CD4-positive, alpha-beta memory T cell (primary cell): ENCODE measurements around the gene SLC16A7. TPM values are rescaled to one million over a fixed set of nuclear protein-coding genes. Genes with fewer than 3 reads are reported as not detected.

Experiments used
- CTCF ChIA-PET: fragments of 350-600 bp; sonication (Branson Sonifier 250); formaldehyde crosslinking; loops from one replicate; lab custom pipeline; 2021; ENCODE audit warnings: inconsistent platforms; ENCODE audit not compliant: partially characterized antibody; lab: Charles Lee
- POLR2A ChIA-PET: fragments of 350-600 bp; sonication (Branson Sonifier 250); formaldehyde crosslinking; loops from one replicate; lab custom pipeline; 2021; ENCODE audit not compliant: partially characterized antibody; lab: Charles Lee
- DNase-seq, 5 donors: peaks; one replicate each; pipeline versions ENCODE4 v3.0.0 to v3.0.0-alpha.2; 2020 to 2022; ENCODE audit warnings: mixed read lengths in 1 of 5
- H3K27ac ChIP-seq: one replicate; pipeline ENCODE4 v1.7.0; 2013; ENCODE audit warnings: low read depth, low read length
- H3K27me3 ChIP-seq: 2 replicates; pipeline ENCODE4 v1.7.0; 2013; ENCODE audit warnings: mild to moderate bottlenecking, low read length, moderate library complexity; ENCODE audit not compliant: insufficient read depth
- H3K36me3 ChIP-seq: 2 replicates; pipeline ENCODE4 v1.7.0; 2013; ENCODE audit warnings: mild to moderate bottlenecking, low read length, moderate library complexity; ENCODE audit not compliant: insufficient read depth
- H3K4me1 ChIP-seq: 2 replicates; pipeline ENCODE4 v1.7.0; 2013; ENCODE audit warnings: mild to moderate bottlenecking, low read length, moderate library complexity; ENCODE audit not compliant: insufficient read depth
- H3K4me3 ChIP-seq, 2 donors: one replicate each; pipeline ENCODE4 v1.7.0; 2013; ENCODE audit warnings: low read length in 2 of 2, mild to moderate bottlenecking in 1 of 2
- H3K9me3 ChIP-seq, 2 donors: one replicate each; pipeline ENCODE4 v1.7.0; 2013; ENCODE audit warnings: low read length in 2 of 2, control low read depth in 1 of 2; ENCODE audit not compliant: control insufficient read depth in 1 of 2
- H3K27ac Mint-ChIP-seq, 7 donors: one replicate each; pipeline ENCODE4 v1.8.0; 2020 to 2021; ENCODE audit warnings: mixed read lengths in 7 of 7, mild to moderate bottlenecking in 6 of 7, inconsistent platforms in 3 of 7, moderate library complexity in 3 of 7
- H3K27me3 Mint-ChIP-seq, 2 donors: one replicate each; pipeline ENCODE4 v1.8.0; 2020 to 2021; ENCODE audit warnings: mixed read lengths in 2 of 2
- H3K36me3 Mint-ChIP-seq, 2 donors: one replicate each; pipeline ENCODE4 v1.8.0; 2020 to 2021; ENCODE audit warnings: mixed read lengths in 2 of 2, inconsistent platforms in 1 of 2, mild to moderate bottlenecking in 1 of 2
- H3K4me1 Mint-ChIP-seq, 4 donors: one replicate each; pipeline ENCODE4 v1.8.0; 2020 to 2021; ENCODE audit warnings: mixed read lengths in 4 of 4, mild to moderate bottlenecking in 1 of 4
- H3K4me3 Mint-ChIP-seq, 8 donors: one replicate each; pipeline ENCODE4 v1.8.0; 2020 to 2021; ENCODE audit warnings: mixed read lengths in 8 of 8, mild to moderate bottlenecking in 7 of 8, moderate library complexity in 6 of 8, inconsistent platforms in 3 of 8
- H3K9me3 Mint-ChIP-seq, 8 donors: one replicate each; pipeline ENCODE4 v1.8.0; 2020 to 2021; ENCODE audit warnings: mixed read lengths in 8 of 8, mild to moderate bottlenecking in 5 of 8, inconsistent platforms in 3 of 8, moderate library complexity in 1 of 8
- intact Hi-C: fragments of 100-400 bp; cut with micrococcal nuclease; formaldehyde crosslinking; loops from one replicate; pipeline ENCODE4 v1.15.1; 2023
- polyA plus RNA-seq, 2 donors: library from polyadenylated mRNA; unstranded; fragments of 300-500 nt; fragmentation: Illumina TruSeq; gene quantifications; one replicate each; pipeline ENCODE4 v1.2.3, GENCODE V29; 2021
- total RNA-seq, 2 experiments: library from RNA; stranded (reverse); gene quantifications; one replicate each; pipeline ENCODE4 v1.2.3, GENCODE V29; 2021

Gene SLC16A7
- total and polyA plus RNA-seq, 4 experiments from 2014 or later: 20.3 to 52.9 (median 37.7) TPM

DNA sequence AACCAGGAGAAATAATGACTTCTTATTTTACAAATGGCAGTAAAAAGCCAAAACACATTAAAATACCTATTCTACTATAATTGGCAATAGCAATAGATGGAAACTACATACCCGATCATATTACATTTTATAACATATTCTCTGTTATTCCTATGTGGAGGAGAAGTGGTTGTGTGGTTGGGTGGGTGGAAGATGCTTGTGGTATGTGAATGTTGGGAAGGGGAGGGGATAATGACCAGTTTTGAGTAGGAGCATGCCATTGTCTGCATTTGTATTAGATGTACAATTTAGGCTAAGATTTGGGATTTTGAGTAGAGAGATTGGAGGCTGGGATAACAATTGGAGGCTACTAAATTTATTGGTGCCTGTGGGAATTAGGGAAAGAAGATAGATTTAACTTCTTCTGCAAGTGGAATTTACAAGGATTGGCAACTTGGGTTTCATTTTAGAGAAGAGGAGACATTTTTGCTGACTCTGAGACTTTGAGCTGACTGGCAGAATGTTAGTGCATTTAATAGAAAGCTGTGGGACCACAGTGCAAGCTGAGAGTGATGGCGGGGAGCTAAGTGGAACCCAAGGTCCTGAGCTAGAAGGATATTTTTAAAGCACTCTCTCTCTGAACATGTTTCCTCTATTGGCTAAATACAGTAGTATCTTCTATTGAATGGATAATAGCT lies 65.2 kb downstream of the SLC16A7 start:
- Histone ChIP-seq H3K9me3 (no peaks in the 10 kb centered on the region), H3K4me1 (peaks cover 4% of the 10 kb centered on the region), H3K27ac (no peak overlapping the region), H3K4me3 (no peak overlapping the region), H3K36me3 (no peaks in the 10 kb centered on the region), H3K27me3 (no peaks in the 10 kb centered on the region)
- no peak for DNase-seq
- ChIA-PET POLR2A (no interaction called here), CTCF (no interaction called here)
- Mint-ChIP-seq H3K27ac (peak overlapping the region in 4 of 7 donors; percentile 3 to 38 (median 17)), H3K9me3 (peaks cover 0 to 4% (median 0%) of the 10 kb centered on the region in 8 donors), H3K27me3 (no peaks in the 10 kb centered on the region), H3K4me3 (no peak overlapping the region), H3K36me3 (peaks cover 25 to 30% of the 10 kb centered on the region in 2 donors), H3K4me1 (peaks cover 27 to 31% (median 28%) of the 10 kb centered on the region in 4 donors)
- intact Hi-C loops: no loop called here

DNA sequence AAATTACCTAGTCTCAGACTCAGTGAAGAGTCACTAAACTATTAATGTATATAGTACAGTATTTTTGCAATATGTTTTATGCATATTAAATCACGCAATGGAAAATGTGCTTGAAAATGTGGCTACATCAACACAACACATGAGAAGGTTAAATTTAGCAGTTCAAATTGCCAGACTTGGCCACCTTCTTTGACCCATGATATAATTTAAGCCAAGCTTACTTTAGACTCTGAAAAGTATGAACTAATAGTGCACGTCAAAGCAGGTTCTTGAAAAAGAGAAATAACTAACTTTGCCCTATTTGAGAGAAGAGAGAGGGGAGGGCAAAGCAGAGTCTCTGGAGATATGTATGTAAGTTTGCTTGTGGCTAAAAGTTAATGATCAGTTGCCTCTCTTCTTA lies 68.7 kb downstream of the SLC16A7 start:
- Mint-ChIP-seq H3K4me1 (peaks cover 15 to 39% (median 25%) of the 10 kb centered on the region in 4 donors), H3K36me3 (peaks cover 29 to 38% of the 10 kb centered on the region in 2 donors)
- CTCF ChIA-PET: no interaction called here

DNA sequence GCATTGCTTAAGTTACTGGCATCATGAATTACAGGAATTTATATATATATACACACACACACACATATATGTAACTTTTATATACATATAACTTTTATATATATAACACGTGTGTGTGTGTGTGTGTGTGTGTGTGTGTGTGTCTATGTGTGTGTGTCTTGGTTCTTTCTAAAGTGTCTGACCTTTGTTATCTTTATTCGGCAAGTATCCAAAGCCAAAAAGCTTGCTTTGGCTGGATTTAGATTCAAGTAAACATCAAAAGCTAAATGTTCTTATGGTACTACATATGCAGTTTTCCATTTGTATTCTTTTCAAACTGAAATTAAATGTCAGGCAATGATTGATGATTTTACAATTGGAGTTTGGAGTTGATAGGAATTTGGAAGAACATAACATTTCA lies 69.9 kb downstream of the SLC16A7 start:
- H3K4me3 Mint-ChIP-seq: no peak overlapping the region
- DNase-seq: no peak
- Histone ChIP-seq H3K27me3 (no peaks in the 10 kb centered on the region), H3K27ac (no peak overlapping the region), H3K9me3 (no peaks in the 10 kb centered on the region), H3K4me3 (no peak overlapping the region), H3K36me3 (no peaks in the 10 kb centered on the region), H3K4me1 (peaks cover 4% of the 10 kb centered on the region)
- H3K9me3 Mint-ChIP-seq: peaks cover 0 to 19% (median 11%) of the 10 kb centered on the region in 8 donors
- H3K4me1 Mint-ChIP-seq: peaks cover 23 to 47% (median 31%) of the 10 kb centered on the region in 4 donors
- ChIA-PET POLR2A (no interaction called here), CTCF (no interaction called here)
- intact Hi-C loops: no loop called here
- no peak overlapping the region for H3K27ac Mint-ChIP-seq
- H3K27me3 Mint-ChIP-seq: no peaks in the 10 kb centered on the region
- peaks cover 29 to 38% of the 10 kb centered on the region in 2 donors for H3K36me3 Mint-ChIP-seq

More for the DNA sequence above, 68.7 kb downstream of the SLC16A7 start:
- no peaks in the 10 kb centered on the region for H3K36me3 ChIP-seq
- H3K4me1 ChIP-seq: peaks cover 4% of the 10 kb centered on the region
- H3K27ac Mint-ChIP-seq: no peak overlapping the region
- H3K27ac ChIP-seq: no peak overlapping the region
- H3K27me3 ChIP-seq: no peaks in the 10 kb centered on the region
- intact Hi-C loops: no loop called here
- POLR2A ChIA-PET: no interaction called here
- DNase-seq: no peak
- H3K9me3 ChIP-seq: no peaks in the 10 kb centered on the region
- H3K4me3 ChIP-seq: no peak overlapping the region
- no peak overlapping the region for H3K4me3 Mint-ChIP-seq
- no peaks in the 10 kb centered on the region for H3K27me3 Mint-ChIP-seq
- H3K9me3 Mint-ChIP-seq: peaks cover 0 to 19% (median 11%) of the 10 kb centered on the region in 8 donors

DNA sequence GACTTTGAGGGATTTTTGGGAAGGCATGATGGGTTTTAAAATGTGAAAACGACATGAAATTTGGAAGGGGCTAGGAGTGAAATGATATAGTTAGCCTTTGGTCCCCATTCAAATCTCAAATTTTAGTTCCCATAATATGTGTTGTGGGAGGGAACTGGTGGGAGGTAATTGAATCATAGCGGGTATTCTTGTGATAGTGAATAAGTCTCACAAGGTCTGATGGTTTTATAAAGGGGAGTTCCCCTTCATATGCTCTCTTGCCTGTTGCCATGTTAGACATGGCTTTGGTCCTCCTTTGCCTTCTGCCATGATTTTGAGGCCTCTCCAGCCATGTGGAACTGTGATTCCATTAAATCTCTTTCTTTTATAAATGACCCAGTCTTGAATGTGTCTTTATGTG lies 72.8 kb downstream of the SLC16A7 start:
- no peaks in the 10 kb centered on the region for H3K27me3 ChIP-seq
- no peak for DNase-seq
- no peak overlapping the region for H3K4me3 Mint-ChIP-seq
- H3K27ac ChIP-seq: no peak overlapping the region
- H3K27me3 Mint-ChIP-seq: no peaks in the 10 kb centered on the region
- H3K4me3 ChIP-seq: no peak overlapping the region
- H3K4me1 Mint-ChIP-seq: peaks cover 15 to 44% (median 22%) of the 10 kb centered on the region in 4 donors
- ChIA-PET CTCF (no interaction called here), POLR2A (no interaction called here)
- H3K9me3 Mint-ChIP-seq: peaks cover 0 to 19% (median 11%) of the 10 kb centered on the region in 8 donors
- H3K4me1 ChIP-seq: no peaks in the 10 kb centered on the region
- intact Hi-C loops: no loop called here
- no peaks in the 10 kb centered on the region for H3K36me3 ChIP-seq
- H3K9me3 ChIP-seq: no peaks in the 10 kb centered on the region
- peaks cover 29 to 41% of the 10 kb centered on the region in 2 donors for H3K36me3 Mint-ChIP-seq
- peak overlapping the region in 2 of 7 donors; percentile 25 to 30 for H3K27ac Mint-ChIP-seq

DNA sequence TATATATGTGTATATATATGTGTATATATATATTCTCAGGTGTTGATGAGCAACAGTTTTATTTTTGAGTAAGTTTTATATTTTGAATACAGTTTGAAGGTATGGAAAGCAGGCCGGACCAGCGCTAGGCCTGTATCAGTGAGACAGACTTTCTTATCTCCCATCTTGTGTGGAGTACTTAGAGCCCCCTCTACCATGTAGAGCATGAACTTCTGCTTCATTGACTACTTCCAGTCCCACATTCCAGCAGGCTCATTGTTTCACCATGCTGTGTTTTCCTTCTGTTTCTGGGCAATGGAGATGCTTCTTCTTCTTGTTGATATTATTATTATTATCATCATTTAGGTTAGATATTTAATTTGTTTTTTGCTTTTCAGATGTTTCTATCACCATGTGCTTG lies 76.4 kb downstream of the SLC16A7 start:
- ChIA-PET POLR2A (no interaction called here), CTCF (no interaction called here)
- H3K27ac ChIP-seq: no peak overlapping the region
- Mint-ChIP-seq H3K9me3 (peaks cover 0 to 4% (median 2%) of the 10 kb centered on the region in 8 donors), H3K4me1 (peaks cover 16 to 39% (median 23%) of the 10 kb centered on the region in 4 donors), H3K27ac (no peak overlapping the region), H3K4me3 (no peak overlapping the region), H3K27me3 (no peaks in the 10 kb centered on the region), H3K36me3 (peaks cover 20 to 40% of the 10 kb centered on the region in 2 donors)
- H3K9me3 ChIP-seq: no peaks in the 10 kb centered on the region
- no peak overlapping the region for H3K4me3 ChIP-seq
- H3K4me1 ChIP-seq: no peaks in the 10 kb centered on the region
- H3K36me3 ChIP-seq: no peaks in the 10 kb centered on the region
- no peak for DNase-seq
- H3K27me3 ChIP-seq: no peaks in the 10 kb centered on the region
- intact Hi-C loops: no loop called here

DNA sequence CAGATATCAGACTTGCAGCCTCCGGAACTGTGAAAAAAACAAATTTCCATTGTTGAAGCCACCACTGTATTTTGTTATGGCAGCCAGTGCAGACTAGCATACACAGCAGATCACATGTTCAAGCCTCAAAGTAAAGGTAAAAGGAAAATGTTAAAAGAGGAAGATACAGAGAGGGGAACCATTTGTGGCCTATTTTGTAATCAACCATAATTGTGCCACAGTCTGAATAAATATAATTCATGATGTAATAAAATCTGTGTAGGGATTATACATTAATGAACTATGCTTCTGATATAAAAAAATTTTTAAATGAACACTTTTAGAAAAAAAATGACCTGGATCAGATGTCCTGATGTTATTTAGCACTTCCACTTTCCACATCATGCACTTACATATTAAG lies 79.6 kb downstream of the SLC16A7 start:
- CTCF ChIA-PET: no interaction called here
- Mint-ChIP-seq H3K36me3 (peaks cover 20 to 42% of the 10 kb centered on the region in 2 donors), H3K4me3 (peak overlapping the region in 1 of 8 donors; percentile 7), H3K4me1 (peaks cover 6 to 25% (median 17%) of the 10 kb centered on the region in 4 donors), H3K27ac (no peak overlapping the region), H3K27me3 (no peaks in the 10 kb centered on the region), H3K9me3 (peaks cover 0 to 4% (median 0%) of the 10 kb centered on the region in 8 donors)
- H3K27me3 ChIP-seq: no peaks in the 10 kb centered on the region
- H3K27ac ChIP-seq: no peak overlapping the region
- DNase-seq: no peak
- H3K36me3 ChIP-seq: no peaks in the 10 kb centered on the region
- no peaks in the 10 kb centered on the region for H3K4me1 ChIP-seq
- no peaks in the 10 kb centered on the region for H3K9me3 ChIP-seq
- H3K4me3 ChIP-seq: no peak overlapping the region
- POLR2A ChIA-PET: no interaction called here
- intact Hi-C loops: no loop called here

DNA sequence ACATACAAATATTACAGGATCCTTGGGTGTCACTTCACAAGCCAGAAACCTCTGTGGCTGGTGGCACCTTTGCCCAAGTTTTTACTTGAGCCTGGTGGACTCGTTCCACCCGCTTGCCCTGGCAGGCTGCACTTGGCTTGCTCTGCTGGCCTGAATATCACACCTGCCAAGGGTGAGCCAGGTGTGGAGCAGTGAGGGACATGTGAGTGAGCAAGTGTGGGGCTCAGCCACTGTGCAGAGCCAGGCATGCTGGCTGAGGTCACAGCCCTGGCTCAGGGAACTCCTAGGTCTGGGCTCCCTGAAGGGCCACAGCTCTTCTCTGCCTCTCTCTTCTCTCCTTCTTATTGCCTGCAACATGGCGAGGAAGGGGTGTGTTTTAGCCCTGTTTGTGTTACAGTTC lies 82.0 kb downstream of the SLC16A7 start:
- ChIA-PET CTCF (no interaction called here), POLR2A (no interaction called here)
- no peak overlapping the region for H3K27ac ChIP-seq
- H3K27ac Mint-ChIP-seq: no peak overlapping the region
- H3K4me1 Mint-ChIP-seq: peaks cover 0 to 26% (median 18%) of the 10 kb centered on the region in 4 donors
- H3K4me3 ChIP-seq: no peak overlapping the region
- intact Hi-C loops: no loop called here
- no peak for DNase-seq
- no peaks in the 10 kb centered on the region for H3K27me3 Mint-ChIP-seq
- H3K36me3 ChIP-seq: no peaks in the 10 kb centered on the region
- no peaks in the 10 kb centered on the region for H3K27me3 ChIP-seq
- H3K9me3 Mint-ChIP-seq: peaks cover 0 to 4% (median 0%) of the 10 kb centered on the region in 8 donors
- H3K4me1 ChIP-seq: no peaks in the 10 kb centered on the region
- peaks cover 20 to 48% of the 10 kb centered on the region in 2 donors for H3K36me3 Mint-ChIP-seq
- no peaks in the 10 kb centered on the region for H3K9me3 ChIP-seq
- no peak overlapping the region for H3K4me3 Mint-ChIP-seq
